GM19238 (cell line): ENCODE measurements around the gene ZNF718.
A peak's percentile ranks its signal among the peaks of the same experiment; 100 is the strongest.
"Not testable (repeated sequence)": the region's sequence is repeated elsewhere in the genome, so short reads cannot be mapped to it uniquely, and the experiment has no call there.

ENCODE experiments used
- DNase-seq: peaks from one replicate; pipeline ENCODE4 v3.0.0; 2011; ENCODE audit warnings: low spot score; ENCODE audit not compliant: insufficient read length

ZNF718 gene

GRCh38 chr4:124275-125081, at the start of gene ZNF718:
TSS of gene ZNF718 (plus strand) at chr4:124501. CDS start at chr4:124671, 170 bp downstream.
- peak; percentile 46 for DNase-seq

- DNase-seq: no peak
Measured at GRCh38 chr4:85951-86350, 38.4 kb upstream of the ZNF718 start.

- DNase-seq: not testable (repeated sequence)
Measured at GRCh38 chr4:86559-87324, 37.6 kb upstream of the ZNF718 start.

- no peak for DNase-seq
Measured at GRCh38 chr4:98386-98785, 25.9 kb upstream of the ZNF718 start.

- DNase-seq: no peak
Measured at GRCh38 chr4:99863-100262, 24.4 kb upstream of the ZNF718 start.

GRCh38 chr4:107083-107443, 17.2 kb upstream of the ZNF718 start:
- no peak for DNase-seq

- DNase-seq: no peak
Measured at GRCh38 chr4:107444-108429, 16.6 kb upstream of the ZNF718 start.

GRCh38 chr4:112771-113170, 11.5 kb upstream of the ZNF718 start:
- no peak for DNase-seq

GRCh38 chr4:113732-114131, 10.6 kb upstream of the ZNF718 start:
- DNase-seq: no peak

GRCh38 chr4:114149-114548, 10.2 kb upstream of the ZNF718 start:
- no peak for DNase-seq

- no peak for DNase-seq
Measured at GRCh38 chr4:116499-116898, 7.8 kb upstream of the ZNF718 start.

- no peak for DNase-seq
Measured at GRCh38 chr4:120616-121015, 3.7 kb upstream of the ZNF718 start.

GRCh38 chr4:121408-122084, 2.8 kb upstream of the ZNF718 start:
- no peak for DNase-seq

- DNase-seq: not testable (repeated sequence)
Measured at GRCh38 chr4:123922-124274, 403 bp upstream of the ZNF718 start.

GRCh38 chr4:125091-125771, 930 bp downstream of the ZNF718 start:
- DNase-seq: no peak

GRCh38 chr4:125833-126232, 1.5 kb downstream of the ZNF718 start:
- no peak for DNase-seq

GRCh38 chr4:132483-132882, 8.2 kb downstream of the ZNF718 start:
- no peak for DNase-seq

- DNase-seq: no peak
Measured at GRCh38 chr4:138935-139334, 14.6 kb downstream of the ZNF718 start.

- no peak for DNase-seq
Measured at GRCh38 chr4:139691-140090, 15.4 kb downstream of the ZNF718 start.

- no peak for DNase-seq
Measured at GRCh38 chr4:146621-147020, 22.3 kb downstream of the ZNF718 start.

GRCh38 chr4:147233-147632, 22.9 kb downstream of the ZNF718 start:
- DNase-seq: no peak
